Colonic mucosa (tissue), 4 donors: Measurements from ENCODE around the gene AGAP1. TPM values are rescaled to one million over a fixed set of nuclear protein-coding genes. Genes with fewer than 3 reads are reported as not detected.

Experiments
- DNase-seq: peaks from one replicate; pipeline ENCODE4 v3.0.0-alpha.2; 2020
- H3K27ac ChIP-seq: fragments of 200-600 bp; one replicate; pipeline ENCODE4 v1.8.0; 2021
- H3K27me3 ChIP-seq: fragments of 200-600 bp; one replicate; pipeline ENCODE4 v1.8.0; 2021
- H3K36me3 ChIP-seq: fragments of 200-600 bp; one replicate; pipeline ENCODE4 v1.8.0; 2021
- H3K4me1 ChIP-seq: fragments of 200-600 bp; one replicate; pipeline ENCODE4 v1.8.0; 2021; ENCODE audit warnings: mild to moderate bottlenecking
- H3K4me3 ChIP-seq: fragments of 200-600 bp; one replicate; pipeline ENCODE4 v1.8.0; 2021
- H3K9ac ChIP-seq, 2 donors: one replicate each; pipeline ENCODE4 v1.7.0; 2013; ENCODE audit warnings: control low read depth in 2 of 2, low read depth in 2 of 2, low read length in 2 of 2
- H3K9me3 ChIP-seq: fragments of 200-600 bp; one replicate; pipeline ENCODE4 v1.8.0; 2021
- CTCF ChIP-seq: fragments of 200-600 bp; IDR thresholded peaks from one replicate; pipeline ENCODE4 v1.8.0; 2022; ENCODE audit warnings: antibody characterized with exemption, mild to moderate bottlenecking
- intact Hi-C: fragments of 100-400 bp; cut with DNase I; formaldehyde crosslinking; loops from one replicate; pipeline ENCODE4 v1.14.1; 2022
- total RNA-seq, 2 donors: library from RNA; stranded (reverse); fragmentation: NEBNext Ultra II Directional in 1 of 2; extraction: Animal tissue kit (Norgen Biotek cat#: 25700) in 1 of 2; gene quantifications; one replicate each; pipeline ENCODE4 v1.2.1, GENCODE V29; 2021
- donor health status: healthy.
- donor health status: DM: no; HTN: no; CAD: no.
- donor health status: DM: no; HTN: no; CAD: no.

AGAP1 gene
- total RNA-seq, 2 donors from 2014 or later: 62.1 to 62.9 TPM

DNA sequence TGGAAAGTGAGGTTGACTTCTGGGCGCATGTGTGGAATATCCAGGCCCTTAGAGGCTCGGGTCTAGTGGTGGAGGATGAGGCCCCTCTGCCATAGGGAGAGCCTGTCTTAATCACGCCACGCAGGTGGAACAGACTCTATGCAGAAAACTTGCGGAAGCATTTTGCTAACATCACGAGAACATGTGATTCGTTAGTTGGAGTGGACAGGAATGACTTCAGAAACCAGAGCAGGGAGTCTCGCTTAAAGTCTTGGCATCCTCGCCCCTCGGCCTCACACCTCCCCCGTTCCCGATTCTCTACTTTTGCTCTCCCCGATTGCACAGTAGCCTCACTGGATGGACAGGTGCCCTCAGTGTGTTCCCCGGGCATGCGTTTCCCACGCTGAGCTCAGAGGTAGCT is 340.9 kb downstream of the AGAP1 start:
- H3K27ac ChIP-seq: no peak overlapping the region
- no peak overlapping the region for H3K9ac ChIP-seq
- DNase-seq: no peak
- no peaks in the 10 kb centered on the region for H3K27me3 ChIP-seq
- H3K4me3 ChIP-seq: no peak overlapping the region
- intact Hi-C loops: no loop called here
- no peaks in the 10 kb centered on the region for H3K4me1 ChIP-seq
- TF ChIP-seq CTCF: no peak
- H3K36me3 ChIP-seq: no peaks in the 10 kb centered on the region
- H3K9me3 ChIP-seq: no peaks in the 10 kb centered on the region

DNA sequence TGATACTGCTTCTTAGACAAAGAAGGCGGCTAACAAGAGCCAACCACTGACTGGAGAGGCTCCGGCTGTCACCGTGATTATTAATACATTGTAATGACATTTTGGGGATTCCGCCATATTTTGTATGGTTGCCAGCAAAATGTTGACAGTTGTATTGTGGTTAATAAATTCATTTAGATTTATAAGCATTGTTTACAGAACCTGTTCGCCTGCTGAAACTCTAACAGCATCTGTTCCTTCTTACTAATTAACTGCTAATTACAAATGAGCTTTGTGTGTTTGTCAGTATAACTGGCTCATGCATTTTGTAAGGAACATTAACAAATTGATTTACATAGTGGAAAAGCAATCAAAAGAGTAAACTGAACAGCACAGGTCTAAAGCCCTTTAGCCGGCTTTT is 342.0 kb downstream of the AGAP1 start:
- H3K4me3 ChIP-seq: no peak overlapping the region
- H3K36me3 ChIP-seq: no peaks in the 10 kb centered on the region
- no peak overlapping the region for H3K27ac ChIP-seq
- H3K27me3 ChIP-seq: no peaks in the 10 kb centered on the region
- intact Hi-C loops: no loop called here
- DNase-seq: no peak
- TF ChIP-seq CTCF: no peak
- no peak overlapping the region for H3K9ac ChIP-seq
- no peaks in the 10 kb centered on the region for H3K9me3 ChIP-seq
- no peaks in the 10 kb centered on the region for H3K4me1 ChIP-seq

DNA sequence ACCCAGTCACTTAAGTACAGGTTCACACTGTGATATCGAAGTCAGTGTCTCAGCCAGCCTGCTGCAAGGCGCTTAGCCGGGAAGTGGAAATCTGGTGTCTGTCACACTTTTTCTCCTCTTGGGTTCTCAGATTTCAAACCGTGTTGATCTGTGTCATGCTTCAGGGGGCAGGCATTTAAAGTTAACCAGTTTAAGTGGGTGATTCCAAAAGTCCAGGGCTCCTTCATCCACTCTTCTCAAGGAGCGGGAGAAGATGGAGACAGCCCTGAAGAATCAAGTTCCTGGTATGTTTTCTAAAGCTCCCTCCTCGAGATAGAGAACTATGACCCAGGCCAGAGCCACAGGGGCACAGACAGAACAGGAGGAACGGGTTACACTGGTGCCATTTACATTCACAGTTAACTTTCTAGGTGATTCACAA is 342.7 kb downstream of the AGAP1 start:
- no peak for DNase-seq
- H3K4me3 ChIP-seq: no peak overlapping the region

GRCh38 chr2:235839226-235839625 is 345.4 kb downstream of the AGAP1 start:
- no peak overlapping the region for H3K27ac ChIP-seq
- no peak overlapping the region for H3K9ac ChIP-seq
- DNase-seq: no peak
- intact Hi-C loops: no loop called here
- no peak overlapping the region for H3K4me3 ChIP-seq
- no peak for TF ChIP-seq CTCF
- no peaks in the 10 kb centered on the region for H3K4me1 ChIP-seq
- H3K27me3 ChIP-seq: no peaks in the 10 kb centered on the region
- H3K36me3 ChIP-seq: no peaks in the 10 kb centered on the region
- no peaks in the 10 kb centered on the region for H3K9me3 ChIP-seq

More for the DNA sequence above, 342.7 kb downstream of the AGAP1 start:
- intact Hi-C loops: no loop called here
- no peaks in the 10 kb centered on the region for H3K4me1 ChIP-seq
- no peaks in the 10 kb centered on the region for H3K9me3 ChIP-seq
- H3K27ac ChIP-seq: no peak overlapping the region
- H3K9ac ChIP-seq: no peak overlapping the region
- no peak for TF ChIP-seq CTCF
- no peaks in the 10 kb centered on the region for H3K36me3 ChIP-seq
- H3K27me3 ChIP-seq: no peaks in the 10 kb centered on the region

- Histone ChIP-seq H3K4me1 (no peaks in the 10 kb centered on the region), H3K9ac (no peak overlapping the region), H3K9me3 (no peaks in the 10 kb centered on the region), H3K27me3 (no peaks in the 10 kb centered on the region), H3K4me3 (no peak overlapping the region), H3K36me3 (no peaks in the 10 kb centered on the region), H3K27ac (no peak overlapping the region)
- no peak for DNase-seq
- intact Hi-C loops: no loop called here
- TF ChIP-seq CTCF: no peak
These were observed 346.1 kb downstream of the AGAP1 start for GRCh38 chr2:235839974-235840373.

GRCh38 chr2:235841863-235842262 is 348.0 kb downstream of the AGAP1 start:
- no peaks in the 10 kb centered on the region for H3K9me3 ChIP-seq
- no peaks in the 10 kb centered on the region for H3K4me1 ChIP-seq
- H3K27me3 ChIP-seq: no peaks in the 10 kb centered on the region
- no peak for DNase-seq
- no peaks in the 10 kb centered on the region for H3K36me3 ChIP-seq
- intact Hi-C loops: no loop called here
- no peak overlapping the region for H3K9ac ChIP-seq
- no peak overlapping the region for H3K27ac ChIP-seq
- H3K4me3 ChIP-seq: no peak overlapping the region
- TF ChIP-seq CTCF: no peak
